T-helper 22 cell (primary cell): ENCODE measurements around the gene SLC9C1.

Source experiments
- DNase-seq: peaks from one replicate; pipeline ENCODE4 v3.0.0-alpha.2; 2020; ENCODE audit warnings: low read depth

The SLC9C1 gene

GRCh38 chr3:112306825-112307224, 12.8 kb upstream of the SLC9C1 start:
- DNase-seq: no peak

DNA sequence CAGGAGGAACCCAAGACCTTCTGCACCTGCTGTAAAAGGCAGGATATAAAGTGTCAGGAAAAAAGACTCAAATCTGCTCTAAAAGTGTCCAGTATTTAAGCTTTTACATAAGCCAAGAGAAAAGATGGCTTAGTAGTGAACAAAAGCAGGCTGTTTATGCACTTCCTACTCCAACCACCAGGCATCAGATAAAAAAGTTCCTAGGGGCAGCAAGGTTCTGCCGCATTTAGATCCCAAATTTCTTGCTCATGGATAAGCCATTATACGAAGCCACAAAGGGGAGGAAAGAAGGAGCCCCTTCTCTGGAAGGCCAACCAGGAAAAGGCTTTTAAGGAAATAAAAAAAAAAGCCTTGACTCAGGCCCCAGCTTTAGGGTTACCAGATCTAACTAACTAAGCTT, 10.6 kb upstream of the SLC9C1 start:
- no peak for DNase-seq

GRCh38 chr3:112303764-112304325, 9.8 kb upstream of the SLC9C1 start:
- DNase-seq: no peak

- no peak for DNase-seq
Measured at GRCh38 chr3:112302881-112303763, 9.1 kb upstream of the SLC9C1 start.

- DNase-seq: no peak
Measured at GRCh38 chr3:112302150-112302830, 8.3 kb upstream of the SLC9C1 start.

DNA sequence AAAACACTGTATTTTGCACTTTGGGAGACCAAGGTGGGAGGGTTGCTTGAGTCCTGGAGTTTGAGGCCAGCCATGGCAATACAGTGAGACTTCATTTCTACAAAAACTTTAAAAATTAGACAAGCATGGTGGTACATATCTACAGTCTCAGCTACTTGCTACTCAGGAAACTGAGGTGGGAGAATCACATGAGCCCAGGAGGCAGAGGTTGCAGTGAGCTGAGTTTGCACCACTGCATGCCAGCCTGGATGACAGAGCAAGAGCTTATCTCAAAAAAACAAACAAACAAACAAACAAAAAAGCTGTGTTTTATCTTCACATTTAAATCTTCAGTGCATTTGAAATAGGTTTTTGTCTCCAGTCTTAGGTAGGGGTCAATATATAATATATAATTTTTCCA, 4.8 kb upstream of the SLC9C1 start:
- DNase-seq: no peak

- no peak for DNase-seq
Measured at GRCh38 chr3:112297714-112298113, 3.7 kb upstream of the SLC9C1 start.

DNA sequence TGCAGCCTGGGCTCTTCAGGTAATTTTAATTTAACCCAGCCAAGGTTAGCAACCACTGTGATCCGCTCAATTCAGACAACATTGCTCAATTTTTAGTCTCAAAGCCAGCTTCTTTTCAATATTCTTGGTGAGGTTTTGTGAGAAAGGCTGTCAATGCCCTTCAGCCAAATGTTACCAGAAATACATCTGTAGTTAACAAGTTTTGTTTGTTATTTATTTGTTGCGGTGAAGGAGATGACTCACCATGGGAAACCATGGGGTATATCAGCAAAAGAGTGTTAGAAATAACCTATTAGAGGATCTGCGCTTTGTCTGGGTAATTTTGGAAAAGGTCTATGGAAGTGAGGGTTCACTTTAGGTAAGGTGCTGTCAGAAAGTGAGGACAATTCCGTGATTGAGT, 5.0 kb downstream of the SLC9C1 start:
- no peak for DNase-seq

- DNase-seq: no peak
Measured at GRCh38 chr3:112280266-112280665, 13.8 kb downstream of the SLC9C1 start.

- DNase-seq: no peak
Measured at GRCh38 chr3:112273536-112273935, 20.5 kb downstream of the SLC9C1 start.

- no peak for DNase-seq
Measured at GRCh38 chr3:112261742-112262141, 32.3 kb downstream of the SLC9C1 start.

- no peak for DNase-seq
Measured at GRCh38 chr3:112260563-112260962, 33.5 kb downstream of the SLC9C1 start.

DNA sequence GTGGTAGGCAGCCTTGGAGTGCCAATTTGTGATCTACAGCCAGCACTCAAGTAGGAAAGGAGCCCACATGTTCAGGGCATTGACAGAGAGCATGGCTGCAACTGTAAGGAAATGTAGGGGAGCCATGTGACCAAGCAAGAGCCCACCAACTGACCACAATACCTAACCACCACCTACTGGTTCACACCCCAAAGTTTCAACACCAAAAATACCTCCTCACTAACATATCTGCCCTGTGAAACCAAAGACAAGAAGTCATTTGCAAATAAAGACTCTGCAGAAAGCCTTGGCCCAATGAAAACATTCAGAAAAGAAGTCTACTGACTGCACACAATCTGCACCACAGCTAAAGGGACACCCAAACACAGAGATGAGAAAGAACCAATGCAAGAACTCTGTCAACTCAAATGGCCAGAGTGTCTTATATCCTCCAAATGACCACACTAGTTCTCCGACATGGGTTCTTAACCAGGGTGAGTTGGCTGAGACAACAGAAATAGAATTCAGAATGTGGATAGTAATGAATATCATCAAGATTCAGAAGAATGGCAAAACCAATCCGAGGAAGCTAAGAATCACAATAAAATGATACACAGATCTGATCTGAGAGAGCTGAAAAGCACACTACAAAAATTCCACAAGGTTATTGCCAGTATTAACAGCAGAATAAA, 40.6 kb downstream of the SLC9C1 start:
- no peak for DNase-seq

- DNase-seq: no peak
Measured at GRCh38 chr3:112247900-112248299, 46.1 kb downstream of the SLC9C1 start.

DNA sequence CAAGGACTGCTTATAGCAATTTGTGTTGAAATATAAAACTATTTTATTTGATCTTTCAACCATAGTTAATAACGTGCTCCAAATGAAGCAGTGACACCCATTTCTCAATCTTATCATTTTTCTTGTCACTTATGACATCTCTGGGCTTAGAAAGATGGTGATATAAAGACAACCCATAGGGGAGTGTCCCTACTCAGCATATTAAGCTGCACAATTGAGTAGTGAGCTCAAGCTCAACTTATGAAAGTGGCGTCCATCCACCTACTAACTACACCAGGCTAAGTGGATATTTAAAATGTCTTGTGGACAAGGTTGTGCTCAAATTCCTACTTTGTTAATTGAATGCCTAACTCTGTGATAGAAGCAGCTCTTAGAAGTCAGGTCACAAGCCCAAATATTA, 46.7 kb downstream of the SLC9C1 start:
- DNase-seq: no peak

GRCh38 chr3:112233083-112233482, 60.9 kb downstream of the SLC9C1 start:
- DNase-seq: no peak

DNA sequence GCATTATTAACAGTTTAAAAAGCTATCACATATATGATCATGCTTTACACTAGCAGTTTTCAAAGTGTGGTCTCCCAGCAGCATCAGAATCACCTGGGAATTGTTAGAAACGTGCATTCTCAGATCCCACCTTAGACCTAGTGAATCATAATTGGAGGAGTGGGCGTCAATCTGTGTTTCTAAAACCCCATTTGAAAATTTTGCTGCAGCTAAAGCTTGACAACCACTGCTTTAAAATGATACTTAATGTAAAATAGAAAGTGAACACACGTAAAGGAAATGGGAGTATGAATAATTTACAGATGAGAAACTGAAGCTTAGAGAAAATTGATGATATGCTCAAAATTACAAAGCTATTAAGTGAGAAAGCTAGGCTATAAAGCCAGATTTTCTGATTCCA, 62.3 kb downstream of the SLC9C1 start:
- no peak for DNase-seq

DNA sequence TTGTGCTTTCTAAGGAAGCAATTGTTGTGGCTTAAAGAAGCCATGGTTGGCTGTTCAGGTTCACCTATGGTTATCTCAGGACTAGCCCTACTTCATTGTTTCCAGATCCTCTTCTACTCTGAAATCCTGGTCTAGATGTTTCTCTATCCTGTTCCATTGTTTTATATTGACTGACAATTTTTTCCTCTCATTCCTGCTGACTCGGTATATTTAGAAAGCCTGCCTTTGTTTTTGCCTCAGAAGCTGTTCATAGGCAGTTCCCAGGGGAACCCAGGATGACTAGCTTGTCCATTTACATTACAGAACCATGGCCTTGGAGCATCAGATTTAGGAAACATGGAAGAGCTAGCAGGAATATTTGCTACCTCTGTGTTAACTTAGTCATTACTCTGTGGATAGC, 64.0 kb downstream of the SLC9C1 start:
- no peak for DNase-seq

GRCh38 chr3:112228786-112229185, 65.2 kb downstream of the SLC9C1 start:
- no peak for DNase-seq

GRCh38 chr3:112200317-112200666, 93.7 kb downstream of the SLC9C1 start:
- DNase-seq: no peak

DNA sequence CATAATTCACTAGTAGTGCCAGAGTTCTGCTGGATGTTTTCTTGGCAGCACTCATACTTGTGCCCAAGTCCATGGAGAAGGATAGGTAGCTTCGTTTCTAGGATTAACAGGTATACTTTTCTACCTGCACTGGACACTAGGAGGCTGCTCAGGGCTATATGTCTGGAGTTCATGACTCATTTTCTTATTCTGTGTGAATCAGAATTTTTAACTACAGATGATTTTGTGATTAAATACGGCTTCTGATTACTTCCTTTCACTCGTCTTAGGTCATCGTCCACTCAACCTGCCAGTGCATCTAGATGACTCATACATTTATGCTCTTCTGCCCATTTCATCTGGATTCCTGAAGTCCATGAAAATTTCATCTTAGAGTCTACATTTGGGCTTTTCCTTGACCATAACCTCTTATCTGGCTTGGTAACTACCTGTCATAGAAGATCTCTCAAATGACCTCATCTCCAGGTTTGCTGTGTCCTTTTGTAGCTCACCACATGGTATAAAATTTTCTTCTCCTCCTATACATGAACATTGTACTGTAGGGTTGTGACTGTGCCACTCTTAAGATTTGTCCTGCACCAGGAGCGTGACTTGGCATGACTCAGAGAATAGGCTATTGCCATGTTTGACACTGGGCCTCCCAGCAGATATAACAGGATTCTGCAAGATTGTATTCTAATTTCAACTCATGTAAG, 94.2 kb downstream of the SLC9C1 start:
- DNase-seq: no peak

DNA sequence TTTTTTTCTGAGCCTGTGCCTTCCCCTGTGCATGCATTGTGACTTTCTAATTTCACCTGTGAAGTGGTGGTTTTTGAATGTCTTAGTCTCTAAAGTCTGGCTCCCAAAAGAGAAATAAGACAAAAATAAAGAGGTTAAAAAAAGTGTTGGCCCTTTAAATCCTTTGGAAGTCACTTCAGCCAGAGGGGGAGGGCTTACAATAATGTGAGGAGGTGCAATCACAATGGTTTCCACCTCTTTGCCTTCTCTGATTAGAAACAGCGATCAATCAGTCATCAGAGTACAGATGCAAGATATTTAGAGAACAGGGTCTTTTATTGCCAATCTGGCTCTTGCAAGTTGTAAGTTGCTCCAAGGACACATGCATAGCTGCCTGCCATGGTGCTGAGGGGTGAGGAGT, 96.9 kb downstream of the SLC9C1 start:
- no peak for DNase-seq
